Activated CD8-positive, alpha-beta memory T cell treated with anti-CD3 and anti-CD28 coated beads for 48 hours (primary cell): ENCODE results near the gene LRRIQ4.

Experiments used
- DNase-seq, 3 experiments: peaks; one replicate each; pipeline ENCODE4 v3.0.0-alpha.2; 2020; ENCODE audit warnings: low read depth in 2 of 3, low spot score in 2 of 3

Gene LRRIQ4

GRCh38 chr3:169809230-169809795 lies 3.4 kb upstream of the LRRIQ4 start:
- DNase-seq: no peak

- peak in 1 of 3 experiments; percentile 16 for DNase-seq
Observed at GRCh38 chr3:169811631-169812331, 889 bp upstream of the LRRIQ4 start.

GRCh38 chr3:169813278-169813677 lies 608 bp downstream of the LRRIQ4 start:
- DNase-seq: no peak

- DNase-seq: peak; percentile 20 to 60 (median 48)
Observed at GRCh38 chr3:169813757-169814517, 1.3 kb downstream of the LRRIQ4 start.

GRCh38 chr3:169815590-169816150 lies 3.0 kb downstream of the LRRIQ4 start:
- no peak for DNase-seq

- DNase-seq: no peak
Observed at GRCh38 chr3:169818316-169818715, 5.6 kb downstream of the LRRIQ4 start.

GRCh38 chr3:169822091-169822490 lies 9.4 kb downstream of the LRRIQ4 start:
- no peak for DNase-seq

- no peak for DNase-seq
Observed at GRCh38 chr3:169822540-169822939, 9.9 kb downstream of the LRRIQ4 start.

GRCh38 chr3:169822983-169823382 lies 10.3 kb downstream of the LRRIQ4 start:
- DNase-seq: no peak

- no peak for DNase-seq
Observed at GRCh38 chr3:169825316-169825715, 12.6 kb downstream of the LRRIQ4 start.

GRCh38 chr3:169827712-169828111 lies 15.0 kb downstream of the LRRIQ4 start:
- DNase-seq: no peak

- DNase-seq: no peak
Observed at GRCh38 chr3:169835533-169835932, 22.9 kb downstream of the LRRIQ4 start.

- DNase-seq: no peak
Observed at GRCh38 chr3:169836078-169836941, 23.6 kb downstream of the LRRIQ4 start.

- DNase-seq: no peak
Observed at GRCh38 chr3:169836942-169837275, 24.2 kb downstream of the LRRIQ4 start.

- DNase-seq: no peak
Observed at GRCh38 chr3:169838511-169839030, 25.9 kb downstream of the LRRIQ4 start.

GRCh38 chr3:169841171-169841570 lies 28.5 kb downstream of the LRRIQ4 start:
- no peak for DNase-seq

GRCh38 chr3:169842960-169843359 lies 30.3 kb downstream of the LRRIQ4 start:
- DNase-seq: no peak

GRCh38 chr3:169846458-169847193 lies 34.0 kb downstream of the LRRIQ4 start:
- DNase-seq: no peak

GRCh38 chr3:169847896-169848295 lies 35.2 kb downstream of the LRRIQ4 start:
- no peak for DNase-seq

- no peak for DNase-seq
Observed at GRCh38 chr3:169848741-169849140, 36.1 kb downstream of the LRRIQ4 start.
